ENCODE data around the gene ANKH. TPM values are rescaled to one million over a fixed set of nuclear protein-coding genes. Genes with fewer than 3 reads are reported as not detected.
A peak's percentile ranks its signal among the peaks of the same experiment; 100 is the strongest.

Gene ANKH
- total and polyA plus RNA-seq, 4 experiments from 2014 or later: 34.1 to 165 (median 114) TPM

DNA sequence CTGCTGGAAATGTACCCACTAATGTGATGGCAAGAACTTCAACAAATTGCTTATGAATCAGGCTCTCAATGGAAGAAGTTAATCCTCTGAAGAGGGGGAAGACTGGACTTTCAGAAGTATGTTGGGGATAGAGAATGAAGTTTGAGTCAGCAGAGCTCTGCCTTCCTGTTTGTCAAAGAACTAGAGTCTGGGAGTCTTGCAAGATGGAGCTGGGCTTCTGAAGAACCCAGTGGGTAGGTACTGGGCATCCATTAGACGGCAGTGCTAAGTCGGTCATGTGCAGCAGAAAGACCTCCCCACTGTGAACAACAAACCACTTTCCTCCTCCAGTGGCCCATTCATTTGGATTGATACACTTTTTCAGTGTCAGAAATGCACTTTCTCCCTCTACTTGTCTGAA, 172.4 kb downstream of the ANKH start:
- Histone ChIP-seq H3K4me3 (ENCODE audit: low read length in 2 of 2) (no peak overlapping the region), H3K27me3 (ENCODE audit: insufficient read depth, low read length) (no peaks in the 10 kb centered on the region), H3K4me1 (ENCODE audit: insufficient read depth, low read length) (peaks cover 46% of the 10 kb centered on the region), H3K9me3 (ENCODE audit: control insufficient read depth in 1 of 2, low read length in 2 of 2) (no peaks in the 10 kb centered on the region), H3K36me3 (ENCODE audit: insufficient read depth, low read length) (peaks cover 26% of the 10 kb centered on the region), H3K27ac (ENCODE audit: low read depth, low read length) (no peak overlapping the region)
- Mint-ChIP-seq H3K4me1 (peaks cover 44 to 80% (median 53%) of the 10 kb centered on the region in 4 donors), H3K36me3 (peaks cover 56 to 83% of the 10 kb centered on the region in 2 donors), H3K4me3 (no peak overlapping the region), H3K27me3 (no peaks in the 10 kb centered on the region), H3K9me3 (no peaks in the 10 kb centered on the region), H3K27ac (peak overlapping the region; percentile 3 to 69 (median 50))
- intact Hi-C loops (cut with micrococcal nuclease): no loop called here
- POLR2A ChIA-PET (ENCODE audit: partially characterized antibody): no interaction called here
- CTCF ChIA-PET (ENCODE audit: partially characterized antibody): interaction anchor here (12.1 kb wide), 1 partner anchor 14 kb away, joined by 114 read pairs; no protein-coding TSS in a partner anchor
- DNase-seq: no peak

DNA sequence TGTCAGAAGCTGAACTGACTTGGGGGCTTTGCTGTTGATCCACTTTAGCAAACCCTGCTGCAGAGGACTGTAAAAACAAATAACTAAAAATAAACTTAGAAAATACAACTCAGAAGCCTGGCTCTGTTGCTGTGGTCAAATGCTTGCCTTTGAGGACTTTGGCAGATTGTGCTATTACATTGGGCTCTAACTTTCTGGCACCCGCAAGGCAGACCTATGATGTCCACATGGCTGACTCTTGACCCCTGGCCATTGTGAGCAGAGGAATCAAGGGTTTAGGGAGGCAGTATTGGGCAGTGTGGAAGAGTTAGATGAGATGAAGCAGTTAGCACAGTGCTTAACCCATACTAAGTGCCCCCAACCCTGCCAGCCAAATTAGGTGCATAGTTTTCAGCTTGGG, 173.1 kb downstream of the ANKH start:
- no peaks in the 10 kb centered on the region for H3K27me3 ChIP-seq (ENCODE audit: insufficient read depth, low read length)
- ChIA-PET CTCF (ENCODE audit: partially characterized antibody) (interaction anchor here (1.6 to 12.1 kb wide), 2 partner anchors 13 to 14 kb away, joined by 12 to 114 read pairs; no protein-coding TSS in a partner anchor), POLR2A (ENCODE audit: partially characterized antibody) (no interaction called here)
- H3K9me3 ChIP-seq (ENCODE audit: control insufficient read depth in 1 of 2, low read length in 2 of 2): no peaks in the 10 kb centered on the region
- H3K4me1 ChIP-seq (ENCODE audit: insufficient read depth, low read length): peaks cover 39% of the 10 kb centered on the region
- H3K9me3 Mint-ChIP-seq: no peaks in the 10 kb centered on the region
- H3K27ac Mint-ChIP-seq: peak overlapping the region in 3 of 7 donors; percentile 38 to 62 (median 48)
- peaks cover 31% of the 10 kb centered on the region for H3K36me3 ChIP-seq (ENCODE audit: insufficient read depth, low read length)
- DNase-seq: no peak
- peaks cover 39 to 73% (median 47%) of the 10 kb centered on the region in 4 donors for H3K4me1 Mint-ChIP-seq
- H3K4me3 ChIP-seq (ENCODE audit: low read length in 2 of 2): no peak overlapping the region
- H3K27me3 Mint-ChIP-seq: no peaks in the 10 kb centered on the region
- peaks cover 58 to 85% of the 10 kb centered on the region in 2 donors for H3K36me3 Mint-ChIP-seq
- no peak overlapping the region for H3K27ac ChIP-seq (ENCODE audit: low read depth, low read length)
- intact Hi-C loops (cut with micrococcal nuclease): no loop called here
- peak overlapping the region in 1 of 8 donors; percentile 25 for H3K4me3 Mint-ChIP-seq

DNA sequence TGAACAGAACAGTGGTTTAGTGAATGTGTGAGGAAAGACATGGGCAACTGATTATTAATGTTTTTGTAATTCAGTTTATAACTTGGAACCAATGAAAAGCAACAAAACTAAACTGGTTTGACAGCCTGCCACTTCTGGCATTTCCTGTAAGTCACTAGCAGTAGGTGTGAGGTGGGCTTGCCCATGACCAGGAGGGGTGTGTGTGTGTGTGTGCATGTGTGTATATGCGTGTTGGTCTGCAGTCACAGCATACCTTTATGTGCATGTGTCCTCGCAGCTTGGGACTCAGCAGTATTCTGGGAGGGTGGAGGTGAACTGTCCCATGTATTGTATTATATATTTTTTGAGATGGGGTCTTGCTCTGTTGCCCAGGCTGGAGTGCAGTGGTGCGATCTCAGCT, 174.7 kb downstream of the ANKH start:
- Histone ChIP-seq H3K27me3 (ENCODE audit: insufficient read depth, low read length) (no peaks in the 10 kb centered on the region), H3K36me3 (ENCODE audit: insufficient read depth, low read length) (peaks cover 45% of the 10 kb centered on the region), H3K27ac (ENCODE audit: low read depth, low read length) (no peak overlapping the region), H3K4me1 (ENCODE audit: insufficient read depth, low read length) (peaks cover 26% of the 10 kb centered on the region), H3K9me3 (ENCODE audit: control insufficient read depth in 1 of 2, low read length in 2 of 2) (no peaks in the 10 kb centered on the region), H3K4me3 (ENCODE audit: low read length in 2 of 2) (no peak overlapping the region)
- intact Hi-C loops (cut with micrococcal nuclease): no loop called here
- Mint-ChIP-seq H3K4me3 (no peak overlapping the region), H3K27ac (peak overlapping the region; percentile 2 to 83 (median 54)), H3K27me3 (no peaks in the 10 kb centered on the region), H3K9me3 (no peaks in the 10 kb centered on the region), H3K4me1 (peaks cover 27 to 57% (median 33%) of the 10 kb centered on the region in 4 donors), H3K36me3 (peaks cover 68 to 87% of the 10 kb centered on the region in 2 donors)
- DNase-seq: no peak
- CTCF ChIA-PET (ENCODE audit: partially characterized antibody): interaction anchor here (1.2 to 1.6 kb wide), 3 partner anchors 11 to 30 kb away, joined by 4 to 12 read pairs (median 8); no protein-coding TSS in a partner anchor
- POLR2A ChIA-PET (ENCODE audit: partially characterized antibody): no interaction called here

DNA sequence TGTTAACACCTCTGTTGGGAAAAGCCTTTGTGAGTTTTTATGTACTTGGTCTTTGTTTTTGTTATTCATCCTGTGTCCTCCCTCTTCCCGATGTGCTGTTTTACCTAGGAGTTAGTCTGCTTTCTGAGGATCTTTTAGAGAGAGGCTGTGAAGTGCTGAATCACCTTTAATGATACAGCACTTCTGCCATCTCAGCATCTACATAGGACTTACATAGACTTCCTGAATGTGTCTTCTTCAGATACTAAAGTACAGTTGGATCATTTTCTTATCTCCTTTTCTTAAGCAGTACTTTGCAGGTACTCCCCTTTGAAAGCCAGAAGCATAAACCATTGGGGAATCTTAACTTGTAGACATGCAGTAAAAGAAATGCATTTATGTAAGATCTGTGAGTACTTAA, 175.5 kb downstream of the ANKH start:
- CTCF ChIA-PET (ENCODE audit: partially characterized antibody): interaction anchor here (1.0 to 2.8 kb wide), 4 partner anchors 12 to 307 kb away, joined by 3 to 22 read pairs (median 6); no protein-coding TSS in a partner anchor
- POLR2A ChIA-PET (ENCODE audit: partially characterized antibody): interaction anchor here (1.3 kb wide), 1 partner anchor 10 kb away, joined by 4 read pairs; no protein-coding TSS in a partner anchor
- Mint-ChIP-seq H3K36me3 (peaks cover 71 to 87% of the 10 kb centered on the region in 2 donors), H3K27me3 (no peaks in the 10 kb centered on the region), H3K4me1 (peaks cover 19 to 49% (median 25%) of the 10 kb centered on the region in 4 donors), H3K27ac (peak overlapping the region in 5 of 7 donors; percentile 9 to 78 (median 26)), H3K4me3 (no peak overlapping the region), H3K9me3 (no peaks in the 10 kb centered on the region)
- peaks cover 19% of the 10 kb centered on the region for H3K4me1 ChIP-seq (ENCODE audit: insufficient read depth, low read length)
- no peak overlapping the region for H3K27ac ChIP-seq (ENCODE audit: low read depth, low read length)
- H3K4me3 ChIP-seq (ENCODE audit: low read length in 2 of 2): no peak overlapping the region
- intact Hi-C loops (cut with micrococcal nuclease): no loop called here
- no peak for DNase-seq
- peaks cover 48% of the 10 kb centered on the region for H3K36me3 ChIP-seq (ENCODE audit: insufficient read depth, low read length)
- H3K9me3 ChIP-seq (ENCODE audit: control insufficient read depth in 1 of 2, low read length in 2 of 2): no peaks in the 10 kb centered on the region
- no peaks in the 10 kb centered on the region for H3K27me3 ChIP-seq (ENCODE audit: insufficient read depth, low read length)

DNA sequence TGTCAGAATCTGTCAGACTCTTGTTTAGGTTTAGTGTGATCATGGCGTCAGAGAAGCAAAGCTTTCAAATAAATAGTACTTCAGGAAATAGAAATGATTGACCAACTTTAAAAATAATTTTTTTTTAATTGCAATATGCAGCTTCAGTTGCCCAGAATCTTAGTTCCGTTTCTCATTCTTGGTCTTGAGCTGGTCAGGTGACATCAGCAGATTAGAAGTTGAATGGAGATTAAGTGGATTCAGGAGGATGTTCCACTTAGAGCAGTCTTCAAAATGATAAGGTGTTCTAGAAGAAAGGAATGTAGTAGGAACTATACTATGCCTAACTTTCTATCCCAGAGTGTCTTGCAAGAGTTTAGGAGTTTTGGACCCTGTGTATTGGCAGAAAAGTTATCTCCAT, 176.4 kb downstream of the ANKH start:
- no peak overlapping the region for H3K4me3 ChIP-seq (ENCODE audit: low read length in 2 of 2)
- ChIA-PET POLR2A (ENCODE audit: partially characterized antibody) (interaction anchor here (1.3 kb wide), 1 partner anchor 11 kb away, joined by 4 read pairs; no protein-coding TSS in a partner anchor), CTCF (ENCODE audit: partially characterized antibody) (interaction anchor here (1.0 to 2.8 kb wide), 4 partner anchors 11 to 308 kb away, joined by 3 to 22 read pairs (median 6); no protein-coding TSS in a partner anchor)
- DNase-seq: no peak
- Mint-ChIP-seq H3K27me3 (no peaks in the 10 kb centered on the region), H3K4me3 (no peak overlapping the region), H3K4me1 (peaks cover 15 to 42% (median 19%) of the 10 kb centered on the region in 4 donors), H3K27ac (no peak overlapping the region), H3K9me3 (peaks cover 0 to 3% (median 0%) of the 10 kb centered on the region in 8 donors), H3K36me3 (peaks cover 78 to 91% of the 10 kb centered on the region in 2 donors)
- intact Hi-C loops (cut with micrococcal nuclease): no loop called here
- H3K4me1 ChIP-seq (ENCODE audit: insufficient read depth, low read length): peaks cover 13% of the 10 kb centered on the region
- H3K9me3 ChIP-seq (ENCODE audit: control insufficient read depth in 1 of 2, low read length in 2 of 2): peaks cover 0 to 3% of the 10 kb centered on the region in 2 donors
- H3K27ac ChIP-seq (ENCODE audit: low read depth, low read length): no peak overlapping the region
- no peaks in the 10 kb centered on the region for H3K27me3 ChIP-seq (ENCODE audit: insufficient read depth, low read length)
- H3K36me3 ChIP-seq (ENCODE audit: insufficient read depth, low read length): peaks cover 57% of the 10 kb centered on the region

DNA sequence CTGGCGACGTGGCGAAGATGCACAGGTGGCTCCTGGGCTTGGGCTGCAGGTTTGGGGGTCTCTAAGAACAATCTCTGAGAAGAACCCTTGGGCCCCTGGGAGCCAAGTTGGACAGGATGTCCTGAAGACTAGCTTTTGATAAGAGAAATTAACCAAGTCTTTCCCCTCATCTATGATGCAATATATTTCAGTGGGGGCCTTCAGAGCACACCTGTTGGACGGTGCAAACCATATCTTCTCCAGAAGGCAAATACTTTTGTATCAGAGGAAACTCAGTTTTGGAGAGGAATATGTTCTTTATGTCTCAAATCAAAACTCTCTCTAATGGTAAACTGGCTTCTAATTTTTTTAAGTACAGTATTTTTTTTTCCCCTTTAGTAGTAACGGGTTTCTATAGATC, 178.5 kb downstream of the ANKH start:
- Histone ChIP-seq H3K27ac (ENCODE audit: low read depth, low read length) (no peak overlapping the region), H3K27me3 (ENCODE audit: insufficient read depth, low read length) (no peaks in the 10 kb centered on the region), H3K4me1 (ENCODE audit: insufficient read depth, low read length) (peaks cover 8% of the 10 kb centered on the region), H3K9me3 (ENCODE audit: control insufficient read depth in 1 of 2, low read length in 2 of 2) (peaks cover 0 to 4% of the 10 kb centered on the region in 2 donors), H3K4me3 (ENCODE audit: low read length in 2 of 2) (no peak overlapping the region), H3K36me3 (ENCODE audit: insufficient read depth, low read length) (peaks cover 63% of the 10 kb centered on the region)
- no peaks in the 10 kb centered on the region for H3K27me3 Mint-ChIP-seq
- H3K36me3 Mint-ChIP-seq: peaks cover 73 to 92% of the 10 kb centered on the region in 2 donors
- ChIA-PET POLR2A (ENCODE audit: partially characterized antibody) (interaction anchor here (1.4 kb wide), 1 partner anchor 10 kb away, joined by 3 read pairs; no protein-coding TSS in a partner anchor), CTCF (ENCODE audit: partially characterized antibody) (no interaction called here)
- H3K4me1 Mint-ChIP-seq: peaks cover 7 to 24% (median 12%) of the 10 kb centered on the region in 4 donors
- no peak overlapping the region for H3K4me3 Mint-ChIP-seq
- peak overlapping the region in 1 of 7 donors; percentile 81 for H3K27ac Mint-ChIP-seq
- intact Hi-C loops (cut with micrococcal nuclease): no loop called here
- peaks cover 0 to 5% (median 0%) of the 10 kb centered on the region in 8 donors for H3K9me3 Mint-ChIP-seq
- DNase-seq: no peak

DNA sequence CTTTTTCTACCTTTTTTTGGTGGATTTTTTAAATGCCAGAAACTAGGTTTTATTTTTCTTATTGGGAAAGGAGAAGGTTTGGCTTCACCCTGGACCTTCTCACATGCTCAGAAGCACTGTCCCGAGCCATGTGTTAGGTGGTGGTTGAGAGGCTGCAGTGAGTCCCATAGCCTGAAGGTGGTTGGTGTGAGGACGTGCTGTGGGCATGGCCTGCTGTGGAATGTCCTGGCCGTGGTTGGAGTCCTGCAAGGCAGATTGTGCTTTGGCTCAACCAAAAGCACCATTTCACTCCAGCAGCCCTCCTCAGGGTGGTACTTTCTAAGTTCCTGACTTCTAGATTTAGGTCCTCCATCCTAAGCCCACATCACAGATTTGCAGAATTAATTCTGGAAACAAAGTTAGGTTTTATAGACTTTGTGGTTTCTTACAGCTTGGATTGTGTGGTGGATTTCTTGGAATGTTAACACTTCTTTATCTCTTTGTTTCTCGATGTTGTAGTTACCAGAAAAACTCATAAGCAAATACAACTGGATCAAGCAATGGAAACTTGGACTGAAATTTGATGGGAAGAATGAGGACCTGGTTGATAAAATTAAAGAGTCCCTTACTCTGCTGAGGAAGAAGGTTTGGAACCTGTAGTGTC, 184.4 kb downstream of the ANKH start:
- Mint-ChIP-seq H3K27me3 (no peaks in the 10 kb centered on the region), H3K4me1 (peaks cover 7 to 12% (median 11%) of the 10 kb centered on the region in 4 donors), H3K27ac (peak overlapping the region in 3 of 7 donors; percentile 13 to 48 (median 25)), H3K9me3 (peaks cover 0 to 5% (median 0%) of the 10 kb centered on the region in 8 donors), H3K36me3 (peaks cover 57 to 80% of the 10 kb centered on the region in 2 donors), H3K4me3 (no peak overlapping the region)
- intact Hi-C loops (cut with micrococcal nuclease): no loop called here
- ChIA-PET CTCF (ENCODE audit: partially characterized antibody) (interaction anchor here (0.6 to 9.2 kb wide), 8 partner anchors 12 to 316 kb away, joined by 3 to 114 read pairs (median 20); no protein-coding TSS in a partner anchor), POLR2A (ENCODE audit: partially characterized antibody) (interaction anchor here (2.1 kb wide), 1 partner anchor 12 kb away, joined by 8 read pairs; no protein-coding TSS in a partner anchor)
- no peak for DNase-seq
- H3K27ac ChIP-seq (ENCODE audit: low read depth, low read length): no peak overlapping the region
- peaks cover 56% of the 10 kb centered on the region for H3K36me3 ChIP-seq (ENCODE audit: insufficient read depth, low read length)
- no peaks in the 10 kb centered on the region for H3K27me3 ChIP-seq (ENCODE audit: insufficient read depth, low read length)
- peaks cover 7% of the 10 kb centered on the region for H3K4me1 ChIP-seq (ENCODE audit: insufficient read depth, low read length)
- no peak overlapping the region for H3K4me3 ChIP-seq (ENCODE audit: low read length in 2 of 2)
- H3K9me3 ChIP-seq (ENCODE audit: control insufficient read depth in 1 of 2, low read length in 2 of 2): peaks cover 0 to 4% of the 10 kb centered on the region in 2 donors
